NT2/D1 (cell line): ENCODE results near the gene C1QTNF5.

Experiments
- SUZ12 ChIP-seq: IDR thresholded peaks from 2 replicates; pipeline ENCODE4 v1.6.1; 2011; ENCODE audit not compliant: insufficient read length, insufficient read depth; ENCODE audit errors: extremely low read depth
- YY1 ChIP-seq: IDR thresholded peaks from 2 replicates; pipeline ENCODE4 v1.6.1; 2011; ENCODE audit not compliant: insufficient read length, insufficient read depth
- ZNF274 ChIP-seq: IDR thresholded peaks from 2 replicates; pipeline ENCODE4 v1.6.1; 2011; ENCODE audit warnings: mild to moderate bottlenecking, low read depth, low read length

GRCh38 chr11:119356349-119357031 is 15.8 kb upstream of the C1QTNF5 start:
- TF ChIP-seq ZNF274 (no peak), SUZ12 (no peak), YY1 (no peak)
